Measurements from ENCODE around the gene HEG1.

Gene HEG1

GRCh38 chr3:125104639-125105038 lies 48.8 kb upstream of the HEG1 start:
- TF ChIP-seq ZNF70 (CRISPR knock-in tag; IDR thresholded peaks at IDR 0.05) = no peak
- TF ChIP-seq TCF4 (CRISPR knock-in tag; IDR thresholded peaks at IDR 0.05; ENCODE audit: borderline replicate concordance) = no peak
- TF ChIP-seq ARNTL (CRISPR knock-in tag; IDR thresholded peaks at IDR 0.05; ENCODE audit: borderline replicate concordance, low read depth) = no peak
- no peak for TF ChIP-seq ESRRG (CRISPR knock-in tag; IDR thresholded peaks at IDR 0.05)
- TF ChIP-seq TOX (CRISPR knock-in tag; IDR thresholded peaks at IDR 0.05; ENCODE audit: borderline replicate concordance) = no peak
- TF ChIP-seq CSRNP3 (CRISPR knock-in tag; IDR thresholded peaks at IDR 0.05) = no peak
- no peak for TF ChIP-seq ZNF565 (CRISPR knock-in tag; conservative IDR thresholded peaks at IDR 0.05; ENCODE audit: low read depth)
- no peak for TF ChIP-seq GLIS3 (CRISPR knock-in tag; IDR thresholded peaks at IDR 0.05)
- TF ChIP-seq TSHZ2 (CRISPR knock-in tag; IDR thresholded peaks at IDR 0.05) = no peak
- no peak for TF ChIP-seq ZC3H10 (CRISPR knock-in tag; IDR thresholded peaks at IDR 0.05)
- no peak for TF ChIP-seq SNAI2 (CRISPR knock-in tag; IDR thresholded peaks at IDR 0.05)
- no peak for TF ChIP-seq ZFP3 (CRISPR knock-in tag; IDR thresholded peaks at IDR 0.05)
- no peak for ATAC-seq

GRCh38 chr3:125103406-125103805 lies 47.6 kb upstream of the HEG1 start:
- TF ChIP-seq BACH2 (CRISPR knock-in tag; IDR thresholded peaks at IDR 0.05; ENCODE audit: borderline replicate concordance) = no peak
- no peak for TF ChIP-seq SNAI2 (CRISPR knock-in tag; IDR thresholded peaks at IDR 0.05)
- no peak for TF ChIP-seq CSDC2 (CRISPR knock-in tag; IDR thresholded peaks at IDR 0.05)
- no peak for TF ChIP-seq TOX (CRISPR knock-in tag; IDR thresholded peaks at IDR 0.05; ENCODE audit: borderline replicate concordance)
- no peak for TF ChIP-seq ZNF8 (CRISPR knock-in tag; IDR thresholded peaks at IDR 0.05)
- no peak for TF ChIP-seq CSRNP3 (CRISPR knock-in tag; IDR thresholded peaks at IDR 0.05)
- TF ChIP-seq ZFP30 (CRISPR knock-in tag; IDR thresholded peaks at IDR 0.05) = no peak
- TF ChIP-seq ZFP3 (CRISPR knock-in tag; IDR thresholded peaks at IDR 0.05) = no peak
- TF ChIP-seq ZNF70 (CRISPR knock-in tag; IDR thresholded peaks at IDR 0.05) = no peak
- no peak for ATAC-seq

GRCh38 chr3:125102470-125102869 lies 46.7 kb upstream of the HEG1 start:
- ATAC-seq = no peak
- TF ChIP-seq RARB (CRISPR knock-in tag; IDR thresholded peaks at IDR 0.05) (no peak), SNAI2 (CRISPR knock-in tag; IDR thresholded peaks at IDR 0.05) (no peak), PATZ1 (CRISPR knock-in tag; IDR thresholded peaks at IDR 0.05; ENCODE audit: borderline replicate concordance) (no peak), GLIS3 (CRISPR knock-in tag; IDR thresholded peaks at IDR 0.05) (no peak), CSDC2 (CRISPR knock-in tag; IDR thresholded peaks at IDR 0.05) (no peak), ARNTL (CRISPR knock-in tag; IDR thresholded peaks at IDR 0.05; ENCODE audit: borderline replicate concordance, low read depth) (no peak), CREB5 (CRISPR knock-in tag; IDR thresholded peaks at IDR 0.05; ENCODE audit: low read depth) (no peak)

Data from SK-N-SH treated with all-trans-retinoic acid at 6 μM for 48 hours (cell line).